Measurements from ENCODE around the gene PIGU.
"Not testable (repeated sequence)": the region's sequence is repeated elsewhere in the genome, so short reads cannot be mapped to it uniquely, and the experiment has no call there.

The PIGU gene

DNA sequence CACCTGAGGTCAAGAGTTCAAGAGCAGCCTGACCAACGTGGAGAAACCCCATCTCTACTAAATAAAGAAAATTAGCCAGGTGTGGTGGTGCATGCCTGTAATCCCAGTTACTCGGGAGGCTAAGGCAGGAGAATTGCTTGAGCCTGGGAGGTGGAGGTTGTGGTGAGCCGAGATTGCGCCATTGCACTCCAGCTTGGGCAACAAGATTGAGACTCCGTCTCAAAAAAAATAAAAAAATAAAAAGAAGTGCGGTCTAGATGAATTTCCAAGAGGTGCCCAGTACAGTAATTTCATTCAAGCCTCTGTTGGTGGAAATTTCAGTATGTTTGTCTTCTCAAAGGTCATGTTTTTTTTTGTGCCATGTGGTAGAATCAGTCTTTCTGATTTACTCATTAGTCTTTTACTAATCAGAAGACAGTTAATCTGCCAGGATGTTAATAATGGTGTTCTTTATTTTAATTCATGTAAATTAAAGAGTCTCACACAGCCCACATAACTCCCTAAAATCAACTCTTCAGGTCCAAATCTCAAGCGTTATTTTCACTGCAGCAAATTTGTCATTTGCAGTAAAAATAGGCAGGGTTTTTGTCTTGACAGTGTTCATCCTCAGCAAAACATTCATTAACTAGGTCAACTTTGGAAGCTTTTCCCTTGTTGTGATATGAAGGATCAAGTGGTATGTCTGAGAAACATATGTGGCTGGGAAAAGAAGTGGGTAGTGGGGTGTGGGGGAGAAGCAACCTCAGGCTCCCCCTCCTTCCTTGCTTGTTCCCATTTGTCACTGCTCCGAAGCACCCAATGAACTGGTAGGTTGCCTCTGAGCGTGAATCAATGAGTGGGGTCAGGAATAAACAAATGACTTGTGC lies 40.6 kb upstream of the PIGU start:
- H3K9ac ChIP-seq (ENCODE audit: low read length) = no peak overlapping the region
- no peaks in the 10 kb centered on the region for H4K20me1 ChIP-seq (ENCODE audit: low read depth, low read length)
- H3K79me2 ChIP-seq (ENCODE audit: insufficient read depth, low read length) = no peaks in the 10 kb centered on the region
- no peaks in the 10 kb centered on the region for H3K27me3 ChIP-seq (ENCODE audit: low read length)
- no peak overlapping the region for H3K27ac ChIP-seq (ENCODE audit: low read depth, low read length)
- H3F3A ChIP-seq (ENCODE audit: insufficient read depth) = peaks cover under 1% of the 10 kb centered on the region; the same call in 1 of the 2 replicates
- no peak overlapping the region for H2AFZ ChIP-seq (ENCODE audit: low read depth, low read length, severe bottlenecking)
- no peak overlapping the region for H3K4me2 ChIP-seq (ENCODE audit: low read depth, low read length, poor library complexity, severe bottlenecking)
- no peak for TF ChIP-seq EZH2phosphoT487 (conservative IDR thresholded peaks at IDR 0.05; ENCODE audit: low read length)
- TF ChIP-seq, protein P1, sequence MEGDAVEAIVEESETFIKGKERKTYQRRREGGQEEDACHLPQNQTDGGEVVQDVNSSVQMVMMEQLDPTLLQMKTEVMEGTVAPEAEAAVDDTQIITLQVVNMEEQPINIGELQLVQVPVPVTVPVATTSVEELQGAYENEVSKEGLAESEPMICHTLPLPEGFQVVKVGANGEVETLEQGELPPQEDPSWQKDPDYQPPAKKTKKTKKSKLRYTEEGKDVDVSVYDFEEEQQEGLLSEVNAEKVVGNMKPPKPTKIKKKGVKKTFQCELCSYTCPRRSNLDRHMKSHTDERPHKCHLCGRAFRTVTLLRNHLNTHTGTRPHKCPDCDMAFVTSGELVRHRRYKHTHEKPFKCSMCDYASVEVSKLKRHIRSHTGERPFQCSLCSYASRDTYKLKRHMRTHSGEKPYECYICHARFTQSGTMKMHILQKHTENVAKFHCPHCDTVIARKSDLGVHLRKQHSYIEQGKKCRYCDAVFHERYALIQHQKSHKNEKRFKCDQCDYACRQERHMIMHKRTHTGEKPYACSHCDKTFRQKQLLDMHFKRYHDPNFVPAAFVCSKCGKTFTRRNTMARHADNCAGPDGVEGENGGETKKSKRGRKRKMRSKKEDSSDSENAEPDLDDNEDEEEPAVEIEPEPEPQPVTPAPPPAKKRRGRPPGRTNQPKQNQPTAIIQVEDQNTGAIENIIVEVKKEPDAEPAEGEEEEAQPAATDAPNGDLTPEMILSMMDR (IDR thresholded peaks at IDR 0.05; ENCODE audit: insufficient read depth, low read length, poor library complexity, severe bottlenecking) = no peak
- no peaks in the 10 kb centered on the region for H3K9me2 ChIP-seq (replicated peaks; ENCODE audit: insufficient read depth, low read length)
- H3K9me3 ChIP-seq (ENCODE audit: insufficient read depth, low read length) = no peaks in the 10 kb centered on the region
- no peaks in the 10 kb centered on the region; the same call in 1 of the 2 replicates for H3K36me3 ChIP-seq (ENCODE audit: low read length)
- no peak overlapping the region for H3K4me3 ChIP-seq (ENCODE audit: insufficient read depth, low read length, poor library complexity, severe bottlenecking)

DNA sequence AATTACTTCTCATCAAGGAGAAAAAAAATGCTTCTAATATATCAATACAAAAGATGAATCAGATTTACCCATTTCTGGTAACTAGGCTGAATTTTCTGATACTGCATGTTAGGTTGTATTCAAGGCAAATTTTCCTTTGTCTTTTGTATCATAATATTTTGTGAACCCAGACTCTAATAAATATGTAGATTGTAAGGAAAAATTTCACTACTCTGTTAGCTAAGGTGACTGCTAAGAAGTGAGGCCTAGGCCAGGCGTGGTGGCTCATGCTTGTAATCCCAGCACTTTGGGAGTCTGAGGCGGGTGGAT lies 40.0 kb upstream of the PIGU start:
- Histone ChIP-seq H3K4me2 (ENCODE audit: low read depth, low read length, poor library complexity, severe bottlenecking) (no peak overlapping the region), H3K9ac (ENCODE audit: low read length) (no peak overlapping the region), H3F3A (ENCODE audit: insufficient read depth) (peaks cover 3% of the 10 kb centered on the region; the same call in 1 of the 2 replicates), H3K9me2 (replicated peaks; ENCODE audit: insufficient read depth, low read length) (no peaks in the 10 kb centered on the region), H3K27ac (ENCODE audit: low read depth, low read length) (no peak overlapping the region), H3K27me3 (ENCODE audit: low read length) (no peaks in the 10 kb centered on the region), H3K79me2 (ENCODE audit: insufficient read depth, low read length) (no peaks in the 10 kb centered on the region), H2AFZ (ENCODE audit: low read depth, low read length, severe bottlenecking) (no peak overlapping the region), H4K20me1 (ENCODE audit: low read depth, low read length) (no peaks in the 10 kb centered on the region), H3K36me3 (ENCODE audit: low read length) (no peaks in the 10 kb centered on the region; the same call in 1 of the 2 replicates), H3K4me3 (ENCODE audit: insufficient read depth, low read length, poor library complexity, severe bottlenecking) (no peak overlapping the region), H3K9me3 (ENCODE audit: insufficient read depth, low read length) (no peaks in the 10 kb centered on the region)
- TF ChIP-seq EZH2phosphoT487 (conservative IDR thresholded peaks at IDR 0.05; ENCODE audit: low read length) = no peak
- TF ChIP-seq, protein P1 (IDR thresholded peaks at IDR 0.05; ENCODE audit: insufficient read depth, low read length, poor library complexity, severe bottlenecking) = no peak

DNA sequence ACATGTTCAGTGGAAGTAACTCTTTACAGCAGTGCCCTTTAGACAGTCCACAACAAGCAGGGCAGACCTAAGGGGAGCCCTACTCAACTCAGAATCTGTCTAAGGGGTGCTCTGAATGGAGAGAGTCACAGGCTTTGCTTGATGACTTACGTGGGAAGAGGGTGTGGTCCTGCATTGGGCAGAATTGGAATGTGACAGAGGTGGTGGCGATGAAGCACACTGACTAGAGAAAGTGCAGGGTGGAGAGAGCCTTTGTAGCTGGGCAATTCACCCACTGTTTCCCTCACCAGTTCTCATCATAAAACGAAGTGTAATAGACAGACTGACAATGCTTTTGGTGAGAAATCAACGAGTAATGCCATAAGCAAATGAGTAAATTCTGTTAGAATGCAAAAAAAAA lies 38.5 kb upstream of the PIGU start:
- peaks cover 3% of the 10 kb centered on the region; the same call in 1 of the 2 replicates for H3F3A ChIP-seq (ENCODE audit: insufficient read depth)
- H3K9ac ChIP-seq (ENCODE audit: low read length) = no peak overlapping the region
- TF ChIP-seq, protein P1 (IDR thresholded peaks at IDR 0.05; ENCODE audit: insufficient read depth, low read length, poor library complexity, severe bottlenecking) = no peak
- TF ChIP-seq EZH2phosphoT487 (conservative IDR thresholded peaks at IDR 0.05; ENCODE audit: low read length) = no peak
- no peaks in the 10 kb centered on the region for H3K9me2 ChIP-seq (replicated peaks; ENCODE audit: insufficient read depth, low read length)
- H3K4me2 ChIP-seq (ENCODE audit: low read depth, low read length, poor library complexity, severe bottlenecking) = no peak overlapping the region
- no peak overlapping the region for H2AFZ ChIP-seq (ENCODE audit: low read depth, low read length, severe bottlenecking)
- no peak overlapping the region for H3K4me3 ChIP-seq (ENCODE audit: insufficient read depth, low read length, poor library complexity, severe bottlenecking)
- no peaks in the 10 kb centered on the region for H3K9me3 ChIP-seq (ENCODE audit: insufficient read depth, low read length)
- H3K36me3 ChIP-seq (ENCODE audit: low read length) = no peaks in the 10 kb centered on the region; the same call in 1 of the 2 replicates
- no peaks in the 10 kb centered on the region for H3K79me2 ChIP-seq (ENCODE audit: insufficient read depth, low read length)
- no peak overlapping the region for H3K27ac ChIP-seq (ENCODE audit: low read depth, low read length)
- no peaks in the 10 kb centered on the region for H3K27me3 ChIP-seq (ENCODE audit: low read length)
- H4K20me1 ChIP-seq (ENCODE audit: low read depth, low read length) = no peaks in the 10 kb centered on the region

DNA sequence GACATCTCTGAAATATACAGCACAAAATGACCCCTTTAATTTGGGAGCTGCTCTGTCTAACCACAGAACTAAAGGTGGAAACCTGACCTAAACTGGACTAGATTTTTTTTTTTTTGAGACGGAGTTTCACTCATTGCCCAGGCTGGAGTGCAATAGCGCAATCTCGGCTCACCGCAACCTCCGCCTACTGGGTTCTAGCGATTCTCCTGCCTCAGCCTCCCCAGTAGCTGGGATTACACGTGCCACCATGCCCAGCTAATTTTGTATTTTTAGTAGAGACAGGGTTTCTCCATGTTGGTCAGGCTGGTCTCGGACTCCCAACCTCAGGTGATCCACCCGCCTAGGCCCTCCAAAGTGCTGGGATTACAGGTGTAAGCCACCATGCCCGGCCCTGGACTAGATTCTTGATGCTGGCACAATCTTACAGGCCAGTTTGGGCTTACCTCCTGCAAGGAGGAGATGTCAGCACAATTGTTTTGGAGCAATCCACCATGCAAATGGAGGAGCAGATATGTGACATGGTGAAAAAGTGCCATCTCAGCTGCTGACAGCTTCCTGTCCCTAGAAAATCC lies 37.1 kb upstream of the PIGU start:
- not testable (repeated sequence) for H3K36me3 ChIP-seq (ENCODE audit: low read length); H4K20me1 ChIP-seq (ENCODE audit: low read depth, low read length); H3K4me3 ChIP-seq (ENCODE audit: insufficient read depth, low read length, poor library complexity, severe bottlenecking); H3K9ac ChIP-seq (ENCODE audit: low read length); H3K79me2 ChIP-seq (ENCODE audit: insufficient read depth, low read length); H3K27ac ChIP-seq (ENCODE audit: low read depth, low read length); H3F3A ChIP-seq (ENCODE audit: insufficient read depth); H3K9me2 ChIP-seq (replicated peaks; ENCODE audit: insufficient read depth, low read length); H3K9me3 ChIP-seq (ENCODE audit: insufficient read depth, low read length); H3K4me2 ChIP-seq (ENCODE audit: low read depth, low read length, poor library complexity, severe bottlenecking); H2AFZ ChIP-seq (ENCODE audit: low read depth, low read length, severe bottlenecking); H3K27me3 ChIP-seq (ENCODE audit: low read length)
